Measurements from ENCODE around the gene GALNT6.

DNA sequence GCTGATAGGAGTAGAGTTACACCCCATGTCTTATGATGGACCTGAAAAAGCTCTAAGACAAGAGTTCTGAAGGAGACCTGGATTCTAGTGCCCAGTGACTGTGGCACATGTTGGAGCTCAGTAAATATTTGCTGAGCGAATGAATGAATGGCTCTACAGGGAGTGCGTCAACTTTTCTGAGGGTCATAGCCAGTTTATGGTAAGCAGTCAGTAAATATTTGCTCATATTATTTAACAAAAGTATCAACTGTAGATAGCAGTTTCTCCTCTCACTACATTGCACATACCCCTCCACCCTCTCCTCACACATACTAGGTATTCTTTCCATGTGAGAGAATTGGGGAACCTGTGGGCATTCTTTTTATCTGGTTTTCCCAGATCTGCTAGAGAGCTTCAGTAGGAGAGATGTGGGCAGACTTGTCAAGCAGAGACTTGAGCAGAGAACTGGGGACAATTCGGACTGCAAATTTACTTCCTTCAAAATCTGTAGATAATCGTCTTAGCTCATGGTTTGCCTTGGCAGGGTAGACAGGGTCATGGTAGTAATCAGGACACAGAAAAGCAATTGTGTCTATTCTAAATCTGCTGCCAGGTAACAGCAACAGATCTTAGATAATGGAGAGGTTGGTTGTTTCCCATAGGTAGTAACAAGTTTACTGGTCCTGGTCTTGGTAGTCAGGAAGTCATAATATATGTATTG is 39.1 kb upstream of the GALNT6 start:
- TF ChIP-seq, protein P1, sequence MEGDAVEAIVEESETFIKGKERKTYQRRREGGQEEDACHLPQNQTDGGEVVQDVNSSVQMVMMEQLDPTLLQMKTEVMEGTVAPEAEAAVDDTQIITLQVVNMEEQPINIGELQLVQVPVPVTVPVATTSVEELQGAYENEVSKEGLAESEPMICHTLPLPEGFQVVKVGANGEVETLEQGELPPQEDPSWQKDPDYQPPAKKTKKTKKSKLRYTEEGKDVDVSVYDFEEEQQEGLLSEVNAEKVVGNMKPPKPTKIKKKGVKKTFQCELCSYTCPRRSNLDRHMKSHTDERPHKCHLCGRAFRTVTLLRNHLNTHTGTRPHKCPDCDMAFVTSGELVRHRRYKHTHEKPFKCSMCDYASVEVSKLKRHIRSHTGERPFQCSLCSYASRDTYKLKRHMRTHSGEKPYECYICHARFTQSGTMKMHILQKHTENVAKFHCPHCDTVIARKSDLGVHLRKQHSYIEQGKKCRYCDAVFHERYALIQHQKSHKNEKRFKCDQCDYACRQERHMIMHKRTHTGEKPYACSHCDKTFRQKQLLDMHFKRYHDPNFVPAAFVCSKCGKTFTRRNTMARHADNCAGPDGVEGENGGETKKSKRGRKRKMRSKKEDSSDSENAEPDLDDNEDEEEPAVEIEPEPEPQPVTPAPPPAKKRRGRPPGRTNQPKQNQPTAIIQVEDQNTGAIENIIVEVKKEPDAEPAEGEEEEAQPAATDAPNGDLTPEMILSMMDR (conservative IDR thresholded peaks at IDR 0.05) = no peak
- no peak for TF ChIP-seq ZFX (IDR thresholded peaks at IDR 0.05)

All from C4-2B (cell line).